KG1 (cell line): ENCODE measurements around the gene IFNAR2.
"Not testable (repeated sequence)": the region's sequence is repeated elsewhere in the genome, so short reads cannot be mapped to it uniquely, and the experiment has no call there.

ENCODE experiments used
- DNase-seq: peaks from one replicate; lab custom pipeline; 2025; lab: John Stamatoyannopoulos, UW

IFNAR2 gene

DNA sequence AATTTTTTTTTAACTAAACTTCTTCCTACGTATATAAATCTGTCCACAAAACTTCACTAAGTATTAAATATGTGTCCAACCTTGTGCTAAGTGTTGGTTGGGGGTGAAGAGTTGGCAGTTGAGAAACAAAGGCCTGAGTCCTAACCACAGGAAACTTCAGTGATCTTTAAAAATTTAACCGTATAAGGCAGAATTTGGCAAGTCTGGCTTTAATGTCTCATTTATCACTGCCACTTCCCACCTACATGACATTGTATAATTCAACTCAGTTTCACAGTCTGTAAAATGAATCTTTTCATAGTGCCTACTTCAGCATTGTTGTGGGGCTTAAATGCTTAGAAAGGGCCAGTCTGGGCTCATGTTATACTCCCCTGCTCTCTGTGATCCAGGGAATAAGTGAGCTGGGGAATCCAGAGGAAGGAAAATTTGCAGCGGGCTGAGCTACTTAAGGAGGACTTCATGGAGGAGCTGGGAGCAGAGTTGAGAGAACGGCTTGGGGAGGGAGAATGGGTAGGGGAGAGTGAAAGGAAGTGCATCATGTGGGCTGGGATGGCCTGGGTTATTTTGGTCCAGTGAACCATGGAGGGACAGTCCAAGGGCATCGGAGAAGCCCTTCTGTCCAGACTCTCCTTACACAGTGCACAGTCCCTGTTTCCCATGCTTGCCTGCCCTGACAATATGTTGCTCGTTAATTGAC, 14.5 kb downstream of the IFNAR2 start:
- DNase-seq = no peak

DNA sequence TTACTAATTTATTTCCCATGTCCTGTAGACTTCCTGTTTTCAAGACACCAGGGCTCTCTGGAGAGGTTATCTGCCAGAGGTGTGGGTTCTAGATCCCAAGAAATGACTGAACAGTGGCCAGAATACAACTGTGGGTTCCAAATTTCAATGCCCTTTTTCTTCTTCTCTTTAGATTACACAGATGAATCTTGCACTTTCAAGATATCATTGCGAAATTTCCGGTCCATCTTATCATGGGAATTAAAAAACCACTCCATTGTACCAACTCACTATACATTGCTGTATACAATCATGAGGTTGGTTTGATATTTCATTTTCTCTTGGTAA, 15.0 kb downstream of the IFNAR2 start:
- no peak for DNase-seq

DNA sequence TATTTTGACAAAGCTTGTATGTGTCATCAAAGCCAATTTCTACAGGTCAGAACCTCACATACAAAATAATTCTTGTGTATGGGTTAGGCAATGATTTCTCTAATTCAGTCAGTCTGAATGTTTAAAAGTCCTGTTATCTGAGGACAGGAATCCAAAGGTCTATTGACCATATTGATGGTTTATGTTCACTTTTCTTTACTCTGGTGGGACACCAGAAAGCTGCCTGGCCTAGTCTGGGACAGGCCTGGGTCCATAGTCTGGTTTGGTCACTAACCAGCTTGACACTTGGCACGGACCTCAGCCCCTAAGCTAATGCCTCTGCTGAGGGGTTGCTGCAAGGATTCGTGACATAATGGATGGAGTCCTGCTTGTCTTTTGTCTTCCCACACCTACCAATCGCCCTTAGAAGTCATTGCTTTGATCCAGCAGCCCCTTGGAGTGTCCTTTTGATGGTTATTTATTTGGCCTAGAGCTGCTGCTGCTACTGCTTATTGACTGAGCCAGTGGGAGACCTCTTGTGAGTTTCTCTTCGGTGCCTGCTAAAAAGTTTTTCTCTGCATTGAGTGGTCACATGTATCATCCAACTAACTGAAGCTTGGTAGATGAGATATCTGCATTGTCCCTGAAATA, 15.7 kb downstream of the IFNAR2 start:
- no peak for DNase-seq

DNA sequence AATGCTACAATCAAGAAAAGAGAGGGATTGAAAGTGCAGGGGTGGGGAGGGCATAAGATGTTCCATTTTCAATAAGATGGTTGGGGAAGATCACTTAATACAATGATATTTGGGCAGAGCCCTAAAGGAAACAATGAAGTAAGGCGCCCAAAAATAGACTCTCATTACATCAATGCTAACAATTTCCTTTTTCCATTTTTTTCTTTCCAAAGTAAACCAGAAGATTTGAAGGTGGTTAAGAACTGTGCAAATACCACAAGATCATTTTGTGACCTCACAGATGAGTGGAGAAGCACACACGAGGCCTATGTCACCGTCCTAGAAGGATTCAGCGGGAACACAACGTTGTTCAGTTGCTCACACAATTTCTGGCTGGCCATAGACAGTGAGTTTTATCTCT, 16.8 kb downstream of the IFNAR2 start:
- DNase-seq = no peak

DNA sequence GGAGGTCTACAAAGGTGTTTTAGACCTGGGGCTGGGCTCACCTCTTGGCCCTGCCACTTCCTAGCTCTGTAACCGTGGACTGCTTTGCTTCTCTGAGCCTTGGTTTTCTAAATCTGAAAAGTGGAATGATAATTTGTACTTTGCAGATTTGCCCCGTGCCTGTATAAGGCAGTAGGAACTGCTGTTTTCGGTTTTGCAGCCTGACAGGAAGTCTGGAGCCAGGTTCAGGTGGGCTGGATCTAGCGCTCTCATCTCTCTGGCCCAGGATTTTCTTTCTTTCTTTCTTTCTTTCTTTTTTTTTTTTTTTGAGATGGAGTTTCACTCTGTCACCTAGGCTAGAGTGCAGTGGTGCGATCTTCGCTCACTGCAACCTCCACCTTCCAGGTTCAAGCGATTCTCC, 17.2 kb downstream of the IFNAR2 start:
- DNase-seq = no peak

DNA sequence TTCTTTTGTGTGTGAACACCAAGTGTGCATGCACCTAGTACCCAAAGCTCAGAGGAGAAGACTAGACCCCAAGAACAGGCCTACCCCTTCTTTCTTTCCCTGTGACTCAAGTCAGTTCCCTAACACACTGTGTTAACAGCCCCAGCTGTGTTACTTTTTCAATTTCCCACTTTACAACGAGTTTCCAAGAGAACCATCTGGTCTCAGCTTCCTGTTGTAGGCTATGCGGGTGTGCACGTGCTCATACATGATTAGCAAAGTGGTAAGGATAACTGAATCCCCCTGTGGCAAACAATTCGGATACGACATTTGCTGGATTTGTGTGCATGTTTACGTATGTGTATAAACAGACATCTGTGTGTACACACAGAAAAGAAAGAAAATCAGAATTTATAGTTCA, 17.9 kb downstream of the IFNAR2 start:
- DNase-seq = no peak

DNA sequence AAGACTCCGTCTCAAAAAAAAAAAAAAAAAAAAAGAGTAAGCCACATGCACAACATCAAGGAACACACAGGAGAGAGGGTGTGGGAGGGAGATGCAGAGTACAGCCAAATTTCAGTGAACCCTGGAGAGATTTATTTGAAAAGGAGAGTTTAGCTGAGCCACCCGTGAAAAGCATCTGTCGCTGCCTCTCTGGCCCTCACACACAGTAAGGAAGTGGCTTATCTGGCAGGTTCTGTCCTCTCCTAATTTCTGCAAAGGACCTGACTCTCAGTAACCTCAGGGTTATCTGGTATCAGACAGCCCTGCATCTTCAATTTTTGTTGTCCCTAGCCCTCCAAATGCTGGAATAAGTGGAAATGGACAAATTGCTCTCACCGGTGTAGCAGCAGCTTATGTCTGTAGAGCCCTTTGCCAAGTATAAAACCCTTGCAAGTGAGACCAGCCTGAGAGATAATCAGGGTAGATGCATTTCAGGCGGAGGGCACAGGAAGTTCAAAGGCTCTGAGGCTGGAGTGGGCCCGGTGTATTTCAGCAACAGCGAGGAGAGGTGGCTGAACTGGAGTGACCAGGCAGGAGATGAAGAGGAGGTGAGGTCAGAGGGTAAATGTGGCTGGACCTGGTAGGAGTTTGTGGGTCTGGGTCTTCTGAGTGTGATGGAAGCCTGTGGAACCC, 19.7 kb downstream of the IFNAR2 start:
- DNase-seq = no peak

DNA sequence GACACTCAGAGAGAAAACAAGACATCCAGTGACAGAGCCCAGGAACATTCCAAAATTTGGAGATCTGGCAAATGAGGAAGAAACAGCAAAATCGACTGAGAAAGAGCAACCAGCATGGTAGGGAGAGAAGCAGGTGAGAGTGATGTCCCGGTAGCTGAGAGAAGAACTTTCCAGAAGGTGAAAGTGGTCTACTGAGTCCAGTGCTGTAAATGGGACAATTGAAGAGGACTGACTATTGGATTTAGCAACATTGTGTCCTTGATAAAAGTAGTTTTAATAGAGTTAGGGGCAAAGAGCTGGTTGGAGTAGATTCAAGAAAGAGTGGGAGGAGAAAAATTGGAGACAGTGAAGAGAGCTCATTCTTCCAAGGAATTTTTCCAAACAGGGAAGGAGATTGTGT, 21.4 kb downstream of the IFNAR2 start:
- DNase-seq = no peak

DNA sequence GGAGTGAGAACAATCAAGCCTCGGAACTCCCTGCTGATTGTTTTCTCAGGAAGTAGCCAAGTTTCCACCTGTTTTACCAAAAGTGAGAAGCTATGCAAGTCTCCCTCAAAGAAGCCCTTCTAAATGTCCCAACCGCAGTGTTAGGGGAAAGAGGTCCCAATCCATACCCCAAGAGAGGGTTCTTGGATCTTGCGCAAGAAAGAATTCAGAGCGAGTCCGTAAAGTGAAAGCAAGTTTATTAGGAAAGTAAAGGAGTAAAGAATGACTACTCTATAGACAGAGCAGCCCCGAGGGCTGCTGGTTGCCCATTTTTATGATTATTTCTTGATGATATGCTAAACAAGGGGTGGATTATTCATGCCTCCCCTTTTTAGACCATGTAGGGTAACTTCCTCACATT, 23.6 kb downstream of the IFNAR2 start:
- not testable (repeated sequence) for DNase-seq

DNA sequence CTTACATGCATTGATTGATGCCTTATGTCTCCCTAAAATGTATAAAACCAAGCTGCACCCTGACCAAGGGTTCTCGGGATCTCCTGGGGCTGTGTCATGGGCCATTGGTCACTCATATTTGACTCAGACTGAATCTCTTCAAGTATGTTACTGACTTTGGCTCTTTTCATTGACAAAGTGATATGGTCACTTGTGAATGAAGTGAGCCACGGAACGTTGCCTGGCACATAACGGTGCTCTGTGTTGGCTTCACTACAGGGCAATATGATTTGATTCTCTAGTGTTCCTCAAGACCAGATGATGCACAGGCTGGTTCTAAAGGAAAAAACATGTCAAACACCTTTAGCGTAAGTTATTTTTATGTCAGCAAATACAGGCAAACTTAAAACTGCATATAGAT, 25.0 kb downstream of the IFNAR2 start:
- DNase-seq = no peak

DNA sequence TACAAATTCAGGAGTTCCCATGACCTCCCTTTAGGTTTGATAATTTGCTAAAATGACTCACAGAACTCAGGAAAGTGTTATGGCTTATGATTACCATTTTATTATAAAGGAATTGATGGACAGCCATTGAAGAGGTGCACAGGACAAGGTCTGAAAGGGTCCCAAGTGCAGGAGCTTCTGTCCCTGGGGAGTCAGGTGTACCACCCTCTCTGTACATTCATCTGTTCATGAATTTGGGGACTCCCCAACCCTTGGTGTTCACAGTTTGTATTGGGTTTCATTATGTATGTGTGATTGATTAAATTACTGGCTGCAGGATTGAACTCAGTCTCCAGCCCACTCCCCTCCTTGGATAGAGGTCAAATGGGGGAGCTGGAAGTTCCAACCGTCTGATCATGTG, 25.7 kb downstream of the IFNAR2 start:
- DNase-seq = no peak

DNA sequence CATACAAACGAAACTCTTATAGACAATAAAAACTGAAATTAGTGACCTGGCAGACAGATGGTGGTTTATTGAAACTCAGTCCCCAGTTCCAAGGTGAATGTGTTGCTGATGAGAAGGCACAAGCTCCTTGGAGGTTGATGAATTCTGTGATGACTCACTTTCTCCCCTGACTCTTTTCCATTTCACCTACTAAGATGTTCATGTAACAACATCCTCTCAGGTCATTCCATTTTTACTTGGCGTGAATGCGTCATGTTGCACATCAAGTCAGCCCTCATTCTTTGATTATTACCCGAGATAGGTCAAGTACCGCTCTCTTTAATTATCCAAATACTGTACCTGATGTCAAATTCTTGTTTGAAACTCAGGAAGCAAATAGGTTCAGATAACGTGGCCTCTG, 26.3 kb downstream of the IFNAR2 start:
- DNase-seq = no peak

DNA sequence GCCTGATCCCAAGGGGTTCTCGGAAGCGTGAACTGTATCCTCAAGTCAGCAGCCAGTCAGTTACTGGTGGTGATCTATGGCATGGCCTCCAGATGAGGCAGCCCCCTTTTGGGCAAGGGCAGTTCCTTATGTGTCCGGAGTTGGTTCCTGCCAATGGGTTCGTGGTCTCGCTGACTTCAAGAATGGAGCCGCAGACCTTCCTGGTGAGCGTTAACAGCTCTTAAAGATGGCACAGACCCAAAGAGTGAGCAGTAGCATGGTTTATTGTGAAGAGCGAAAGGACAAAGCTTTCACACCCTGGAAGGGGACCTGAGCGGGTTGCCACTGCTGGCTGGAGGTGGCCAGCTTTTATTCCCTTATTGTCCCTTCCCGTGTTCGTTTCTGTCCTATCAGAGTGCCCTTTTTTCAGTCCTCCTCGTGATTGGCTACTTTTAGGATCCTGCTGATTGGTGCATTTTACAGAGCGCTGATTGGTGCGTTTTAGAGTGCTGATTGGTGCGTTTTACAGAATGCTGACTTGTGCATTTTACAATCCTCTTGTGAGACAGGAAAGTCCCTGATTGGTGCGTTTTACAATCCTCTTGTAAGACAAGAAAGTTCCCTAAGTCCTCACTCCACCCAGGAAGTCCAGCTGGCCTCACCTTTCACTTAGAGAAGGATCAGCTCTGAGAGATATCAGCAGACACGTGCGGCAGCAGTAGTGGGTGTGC, 27.5 kb downstream of the IFNAR2 start:
- no peak for DNase-seq

DNA sequence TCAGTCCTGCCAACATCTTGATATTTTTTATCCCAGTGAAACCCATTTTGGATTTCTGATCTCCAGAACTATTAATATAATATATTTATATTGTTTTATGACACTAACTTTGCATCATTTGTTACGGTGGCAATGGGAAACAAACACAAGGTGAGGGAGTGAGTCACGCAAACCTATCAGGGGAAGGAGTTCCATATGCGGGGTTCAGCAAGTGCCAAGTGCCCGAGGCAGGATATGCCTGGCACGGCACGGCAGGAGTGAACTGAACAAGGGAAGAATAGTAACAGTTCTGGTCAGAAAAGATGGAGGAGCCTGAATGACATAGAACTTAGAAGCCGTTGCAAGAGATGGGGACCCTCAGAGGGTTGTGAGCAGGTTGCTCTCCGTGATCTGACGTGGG, 28.7 kb downstream of the IFNAR2 start:
- no peak for DNase-seq

DNA sequence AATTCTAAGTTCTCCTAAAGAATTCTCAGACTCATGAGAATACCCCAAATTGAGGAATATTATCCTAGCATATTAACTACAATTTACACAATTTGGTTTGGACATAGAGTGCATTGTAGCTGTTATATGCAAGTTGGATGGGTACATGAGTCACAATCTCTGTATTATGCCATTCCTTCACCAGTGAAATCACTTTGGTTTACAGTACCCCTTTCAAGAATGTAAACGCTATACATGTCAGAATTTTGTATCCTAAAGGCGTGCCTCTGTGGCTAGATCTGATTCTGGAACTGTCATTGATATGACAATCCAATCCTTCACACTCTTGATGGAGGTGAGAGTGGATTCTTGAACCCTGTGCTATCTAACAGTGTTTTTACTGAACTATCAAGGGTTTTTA, 29.7 kb downstream of the IFNAR2 start:
- no peak for DNase-seq

DNA sequence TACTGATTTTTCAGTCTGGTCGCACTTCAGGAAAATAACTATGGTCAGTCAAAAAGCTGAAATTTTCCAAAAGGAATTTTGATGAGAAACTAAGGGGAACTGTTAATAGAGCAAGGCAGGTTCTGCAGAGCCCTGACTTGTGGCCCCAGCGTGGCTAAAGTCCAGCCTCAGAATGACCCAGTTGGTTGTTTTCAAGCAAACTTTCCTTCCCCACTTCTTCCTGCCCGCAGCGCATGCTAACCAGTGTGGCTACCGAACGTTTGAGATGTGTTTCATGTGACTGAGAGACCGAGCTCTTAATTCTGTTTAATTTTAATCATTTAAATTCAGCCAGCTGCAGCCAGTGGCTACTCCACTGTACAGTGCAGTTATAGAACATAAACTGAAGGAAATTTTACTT, 30.3 kb downstream of the IFNAR2 start:
- DNase-seq = no peak

DNA sequence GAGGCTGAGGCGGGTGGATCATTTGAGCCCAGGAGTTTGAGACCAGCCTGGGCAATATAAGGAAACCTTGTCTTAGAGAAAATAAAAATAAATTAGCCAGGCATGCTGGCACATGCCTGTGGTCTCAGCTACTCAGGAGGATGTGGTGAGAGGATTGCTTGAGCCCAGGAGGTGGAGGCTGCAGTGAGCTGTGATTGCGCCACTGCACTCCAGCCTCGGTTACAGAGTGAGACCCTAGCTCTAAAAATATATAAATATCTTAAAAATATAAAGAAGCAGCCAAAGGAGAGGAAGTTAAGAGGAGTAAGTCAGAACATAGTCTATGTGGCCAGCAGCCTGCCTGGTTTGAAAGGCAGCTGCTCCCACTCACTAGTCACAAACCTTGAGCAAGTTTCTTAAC, 31.9 kb downstream of the IFNAR2 start:
- no peak for DNase-seq

DNA sequence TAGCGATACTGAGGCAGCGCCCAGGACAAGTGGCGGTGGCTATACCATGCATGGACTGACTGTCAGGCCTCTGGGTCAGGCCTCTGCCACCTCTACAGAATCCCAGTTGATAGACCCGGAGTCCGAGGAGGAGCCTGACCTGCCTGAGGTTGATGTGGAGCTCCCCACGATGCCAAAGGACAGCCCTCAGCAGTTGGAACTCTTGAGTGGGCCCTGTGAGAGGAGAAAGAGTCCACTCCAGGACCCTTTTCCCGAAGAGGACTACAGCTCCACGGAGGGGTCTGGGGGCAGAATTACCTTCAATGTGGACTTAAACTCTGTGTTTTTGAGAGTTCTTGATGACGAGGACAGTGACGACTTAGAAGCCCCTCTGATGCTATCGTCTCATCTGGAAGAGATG, 33.2 kb downstream of the IFNAR2 start:
- DNase-seq = no peak

DNA sequence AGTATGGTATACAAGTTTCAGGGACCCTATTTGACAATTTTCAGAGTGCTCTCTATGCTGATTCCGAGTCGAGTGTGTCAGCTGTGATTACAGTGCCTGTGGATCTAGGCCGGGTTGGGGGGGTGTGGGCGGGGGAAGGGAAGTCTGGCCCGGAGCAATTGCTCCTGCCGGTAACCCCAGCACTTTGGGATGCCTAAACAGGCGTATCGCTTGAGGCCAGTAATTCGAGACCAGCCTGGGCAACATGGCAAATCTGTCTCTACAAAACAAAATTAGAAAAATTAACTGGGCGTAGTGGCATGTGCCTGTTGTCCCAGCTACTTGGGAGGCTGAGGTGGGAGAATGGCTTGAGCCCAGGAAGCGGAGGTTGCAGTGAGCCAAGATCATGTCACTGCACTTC, 34.8 kb downstream of the IFNAR2 start:
- DNase-seq = no peak

DNA sequence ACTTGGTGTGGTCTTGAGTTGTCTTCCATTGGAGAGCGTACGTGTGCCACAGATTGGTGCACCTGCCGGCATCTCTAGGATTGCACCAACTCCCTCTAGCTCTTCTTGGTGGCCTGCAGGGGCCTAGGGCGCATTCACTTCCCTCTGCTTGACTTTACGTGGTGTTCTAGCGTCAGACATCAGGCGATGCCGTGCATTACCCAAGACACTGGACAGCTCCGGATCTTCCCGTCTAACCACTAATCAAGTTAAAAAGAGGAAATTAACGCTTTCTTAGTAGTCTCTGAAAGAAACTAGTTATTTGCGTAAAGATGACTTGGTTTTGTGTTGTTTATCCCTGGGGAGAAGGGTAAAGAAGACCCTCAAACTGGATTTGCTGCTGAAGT, 35.9 kb downstream of the IFNAR2 start:
- DNase-seq = peak; percentile 66

DNA sequence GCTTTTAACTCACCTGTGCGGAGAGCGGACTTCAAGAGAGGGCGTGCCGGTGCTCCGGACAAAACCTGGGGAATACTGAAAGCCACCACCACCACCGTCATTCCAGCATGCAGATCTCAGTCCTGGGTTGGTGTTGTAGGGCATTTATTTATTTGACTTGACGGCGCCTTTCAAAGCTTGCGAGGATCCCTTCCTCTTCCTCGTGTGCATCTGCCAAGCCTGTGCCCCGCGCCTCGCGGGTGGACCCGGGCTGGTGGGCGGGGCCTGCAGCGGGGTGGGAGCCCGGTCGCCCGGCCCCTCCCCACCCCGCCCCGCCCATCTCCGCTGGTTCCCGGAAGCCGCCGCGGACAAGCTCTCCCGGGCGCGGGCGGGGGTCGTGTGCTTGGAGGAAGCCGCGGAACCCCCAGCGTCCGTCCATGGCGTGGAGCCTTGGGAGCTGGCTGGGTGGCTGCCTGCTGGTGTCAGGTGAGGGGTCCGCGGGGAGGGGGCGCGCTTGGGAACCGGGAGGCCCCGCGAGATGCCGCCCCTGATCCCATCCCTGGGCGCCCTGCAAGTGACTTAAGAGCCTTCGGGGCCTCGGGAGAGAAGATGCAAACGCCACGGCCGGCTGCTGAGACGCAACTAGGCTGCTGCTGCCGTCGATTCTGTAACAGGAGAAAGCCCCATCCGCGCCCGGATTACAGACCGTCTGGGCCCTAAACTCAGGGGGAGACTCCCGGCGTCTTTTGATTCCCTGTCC, 36.5 kb downstream of the IFNAR2 start, which contains the start of gene IL10RB:
Gene IL10RB, plus strand, starts transcription at position 318 of the 739 bp plus-strand sequence. Its CDS starts 99 bp downstream, at position 417.
- peak; percentile 66 for DNase-seq

DNA sequence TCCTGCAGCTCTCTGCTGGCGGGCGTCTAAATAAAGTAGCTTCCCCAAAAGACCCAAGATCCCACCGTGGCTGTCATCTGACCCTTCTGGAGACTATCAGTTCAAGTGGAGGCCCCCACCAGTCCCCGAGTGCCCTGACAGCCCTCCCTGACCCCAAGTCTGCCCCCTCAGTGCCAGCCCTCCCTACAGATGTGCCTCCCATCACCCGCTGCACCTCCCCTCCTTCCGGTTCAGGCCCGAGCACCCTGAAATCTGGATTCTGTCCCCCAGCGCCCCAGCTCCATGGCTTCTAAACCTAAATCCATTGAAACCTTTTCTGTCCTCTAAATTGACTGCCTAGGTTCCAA, 37.0 kb downstream of the IFNAR2 start:
- DNase-seq = no peak
